Left lung (tissue), 10 donors: Measurements from ENCODE around the gene KCNG3. TPM values are rescaled to one million over a fixed set of nuclear protein-coding genes. Genes with fewer than 3 reads are reported as not detected.

Source experiments
- ATAC-seq: fragments of 200-7000 bp; cut with Tn5 transposase; one replicate; pipeline ENCODE4 v1.9.1; 2020; ENCODE audit warnings: moderate library complexity
- DNase-seq, 4 donors: peaks; one replicate each; pipeline ENCODE4 v3.0.0-alpha.2; 2013 to 2020
- H3K27ac ChIP-seq, 2 donors: fragments of 200-600 bp; sonication (generic) in 1 of 2; one replicate each; pipeline versions ENCODE4 v1.5.0 to v1.8.0; 2020 to 2021
- H3K27me3 ChIP-seq, 2 donors: fragments of 200-600 bp; sonication (generic) in 1 of 2; one replicate each; pipeline versions ENCODE4 v1.5.0 to v1.8.0; 2020 to 2021
- H3K36me3 ChIP-seq, 2 donors: fragments of 200-600 bp; sonication (generic) in 1 of 2; one replicate each; pipeline versions ENCODE4 v1.5.0 to v1.8.0; 2020 to 2021
- H3K4me1 ChIP-seq, 2 donors: fragments of 200-600 bp; one replicate each; pipeline ENCODE4 v1.8.0; 2021
- H3K4me3 ChIP-seq, 2 donors: fragments of 200-600 bp; sonication (generic) in 1 of 2; one replicate each; pipeline versions ENCODE4 v1.5.0 to v1.8.0; 2020 to 2021; ENCODE audit warnings: mild to moderate bottlenecking in 1 of 2
- H3K9me3 ChIP-seq, 2 donors: fragments of 200-600 bp; sonication (generic) in 1 of 2; one replicate each; pipeline versions ENCODE4 v1.5.0 to v1.8.0; 2020 to 2021
- CTCF ChIP-seq, 2 donors: fragments of 200-600 bp; sonication (generic) in 1 of 2; IDR thresholded peaks; one replicate each; pipeline versions ENCODE4 v1.5.0 to v1.8.0; 2021; ENCODE audit warnings: antibody characterized with exemption in 2 of 2
- intact Hi-C, 2 donors: fragments of 100-400 bp; cut with DNase I; formaldehyde crosslinking; loops; one replicate each; pipeline versions ENCODE4 v1.11.2 to v1.14.2; 2022
- polyA plus RNA-seq, 6 donors: library from polyadenylated mRNA; unstranded; fragments of 120-200 nt; gene quantifications; one replicate each; pipeline ENCODE4 v1.2.1, GENCODE V29; 2013; ENCODE audit not compliant: insufficient read length in 6 of 6
- total RNA-seq, 2 donors: library from RNA; stranded (reverse); fragmentation: NEBNext Ultra II Directional; extraction: Animal tissue kit (Norgen Biotek cat#: 25700); gene quantifications; one replicate each; pipeline ENCODE4 v1.2.1, GENCODE V29; 2021
- donor health status: DM: no; HTN: yes; CAD: no.
- donor health status: DM: no; HTN: no; CAD: no.

KCNG3 gene
- total and polyA plus RNA-seq, 8 donors: 0.06 to 1.3 (median 0.10) TPM; not detected in 1

GRCh38 chr2:42495234-42495581 is 1.4 kb upstream of the KCNG3 start:
- intact Hi-C loops: no loop called here
- no peak for DNase-seq
- no peaks in the 10 kb centered on the region for H3K9me3 ChIP-seq
- H3K27ac ChIP-seq: no peak overlapping the region
- no peaks in the 10 kb centered on the region for H3K36me3 ChIP-seq
- H3K4me1 ChIP-seq: peaks cover 0 to 22% of the 10 kb centered on the region in 2 donors
- ATAC-seq: no peak
- no peak overlapping the region for H3K4me3 ChIP-seq
- no peak for TF ChIP-seq CTCF (IDR thresholded peaks at IDR 0.05)
- H3K27me3 ChIP-seq: peaks cover 24 to 73% of the 10 kb centered on the region in 2 donors

GRCh38 chr2:42494355-42495233 is 812 bp upstream of the KCNG3 start:
- Histone ChIP-seq H3K4me3 (peak overlapping the region; percentile 43 to 58), H3K27me3 (peaks cover 24 to 74% of the 10 kb centered on the region in 2 donors), H3K4me1 (peaks cover 0 to 22% of the 10 kb centered on the region in 2 donors), H3K9me3 (no peaks in the 10 kb centered on the region), H3K27ac (peak overlapping the region; percentile 51 to 55), H3K36me3 (no peaks in the 10 kb centered on the region)
- peak; percentile 76 to 83 for TF ChIP-seq CTCF (IDR thresholded peaks at IDR 0.05)
- peak; percentile 85 for ATAC-seq
- peak; percentile 71 to 86 (median 80) for DNase-seq
- intact Hi-C loops: loop anchor here in 1 of 2 donors (5.0 kb wide), 1 partner anchor 168 kb away; no protein-coding TSS in a partner anchor

- intact Hi-C loops: loop anchor here in 1 of 2 donors (5.0 kb wide), 1 partner anchor 169 kb away; no protein-coding TSS in a partner anchor
- TF ChIP-seq CTCF (IDR thresholded peaks at IDR 0.05): no peak
- ATAC-seq (peak; percentile 4), DNase-seq (peak in 2 of 4 donors; percentile 39 to 82)
- Histone ChIP-seq H3K27ac (no peak overlapping the region), H3K4me1 (peaks cover 0 to 22% of the 10 kb centered on the region in 2 donors), H3K4me3 (peak overlapping the region; percentile 43 to 58), H3K36me3 (no peaks in the 10 kb centered on the region), H3K9me3 (no peaks in the 10 kb centered on the region), H3K27me3 (peaks cover 24 to 87% of the 10 kb centered on the region in 2 donors)
Observed at GRCh38 chr2:42492691-42493467, 903 bp downstream of the KCNG3 start.

GRCh38 chr2:42488297-42488696 is 5.5 kb downstream of the KCNG3 start:
- H3K27me3 ChIP-seq: peaks cover 11 to 46% of the 10 kb centered on the region in 2 donors
- H3K4me3 ChIP-seq: no peak overlapping the region
- H3K9me3 ChIP-seq: no peaks in the 10 kb centered on the region
- no peaks in the 10 kb centered on the region for H3K36me3 ChIP-seq
- intact Hi-C loops: no loop called here
- no peak for DNase-seq
- TF ChIP-seq CTCF (IDR thresholded peaks at IDR 0.05): no peak
- ATAC-seq: no peak
- H3K4me1 ChIP-seq: peaks cover 0 to 6% of the 10 kb centered on the region in 2 donors
- no peak overlapping the region for H3K27ac ChIP-seq
